Measurements from ENCODE around the gene PLEKHM3. TPM values are rescaled to one million over a fixed set of nuclear protein-coding genes. Genes with fewer than 3 reads are reported as not detected.

PLEKHM3 gene
- total and polyA plus RNA-seq, 2 of the 13 experiments (the other 11 are each of a cell fraction or from before 2014, with no cell fraction given): 4.5 to 4.7 TPM

GRCh38 chr2:208013285-208014178 is 11.8 kb downstream of the PLEKHM3 start (continued):
- TF ChIP-seq AHDC1 (CRISPR knock-in tag; IDR thresholded peaks at IDR 0.05; ENCODE audit: borderline replicate concordance) (peak; percentile 44; the same call in 1 of the 2 replicates), ARID3A (IDR thresholded peaks at IDR 0.05; ENCODE audit: low read depth, low read length) (peak; percentile 54; the same call in 1 of the 2 replicates), ERF (CRISPR knock-in tag; IDR thresholded peaks at IDR 0.05) (0 out of 2 replicates have a peak, but pooled peaks have one; percentile 35), GABPB1 (CRISPR knock-in tag; IDR thresholded peaks at IDR 0.05) (peak; percentile 8; the same call in 1 of the 2 replicates), TBX2 (CRISPR knock-in tag; IDR thresholded peaks at IDR 0.05; ENCODE audit: borderline replicate concordance) (peak; percentile 81), BRF2 (CRISPR knock-in tag; IDR thresholded peaks at IDR 0.05) (no peak), ZNF557 (CRISPR knock-in tag; IDR thresholded peaks at IDR 0.05) (no peak), SIX1 (CRISPR knock-in tag; IDR thresholded peaks at IDR 0.05; ENCODE audit: borderline replicate concordance) (peak; percentile 35; the same call in 1 of the 2 replicates), MIER3 (CRISPR knock-in tag; IDR thresholded peaks at IDR 0.05; ENCODE audit: borderline replicate concordance) (peak; percentile 26; the same call in 1 of the 2 replicates), ZNF788 (CRISPR knock-in tag; IDR thresholded peaks at IDR 0.05; ENCODE audit: borderline replicate concordance) (peak; percentile 41; the same call in 1 of the 2 replicates), NR2F6 (IDR thresholded peaks at IDR 0.05) (peak; percentile 93), NR2F6 (CRISPR knock-in tag; IDR thresholded peaks at IDR 0.05) (peak; percentile 90), DMAP1 (CRISPR knock-in tag; IDR thresholded peaks at IDR 0.05) (no peak), MAFK (conservative IDR thresholded peaks at IDR 0.05 in 1 of 2, IDR thresholded peaks at IDR 0.05 in 1 of 2; ENCODE audit: low read length in 2 of 2) (peak in 1 of 2 experiments; percentile 10; a peak in 1 of 4 replicates), HMG20B (CRISPR knock-in tag; conservative IDR thresholded peaks at IDR 0.05) (peak; percentile 83), DNMT3B (CRISPR knock-in tag; conservative IDR thresholded peaks at IDR 0.05) (peak; percentile 83; the same call in 1 of the 2 replicates), KDM1A (CRISPR knock-in tag; IDR thresholded peaks at IDR 0.05) (peak; percentile 31; the same call in 1 of the 2 replicates), ZGPAT (CRISPR knock-in tag; IDR thresholded peaks at IDR 0.05) (0 out of 2 replicates have a peak, but pooled peaks have one; percentile 43)

Data from HepG2 (cell line).